DND-41 (cell line): ENCODE data around the gene HOOK2.

Experiments used
- CTCF ChIP-seq: IDR thresholded peaks from 2 replicates; pipeline ENCODE4 v1.5.1; 2012; ENCODE audit warnings: borderline replicate concordance, low read length, moderate library complexity, mild to moderate bottlenecking; ENCODE audit not compliant: poor library complexity, severe bottlenecking; ENCODE audit errors: extremely low read depth
- EZH2 ChIP-seq: IDR thresholded peaks from 3 replicates; pipeline ENCODE4 v1.6.1; 2012; ENCODE audit warnings: borderline replicate concordance, low read depth, mild to moderate bottlenecking, moderate library complexity, low read length, inconsistent platforms; ENCODE audit not compliant: severe bottlenecking

- TF ChIP-seq EZH2 (no peak), CTCF (no peak)
Observed at GRCh38 chr19:12788682-12789097, 13.3 kb upstream of the HOOK2 start.
